ENCODE results near the gene ZFPL1.

ZFPL1 gene

GRCh38 chr11:65083834-65084597 is at the start of gene ZFPL1, which contains the start of gene CDCA5:
ZFPL1 (plus strand) TSS chr11:65084222; CDS start chr11:65084699, 477 bp downstream.
CDCA5 (minus strand) TSS chr11:65084040; CDS start chr11:65083978, 62 bp downstream.
- peak; percentile 96 for DNase-seq (ENCODE audit: low spot score)

- DNase-seq (ENCODE audit: low spot score) = no peak
Observed at GRCh38 chr11:65034423-65034822, 49.6 kb upstream of the ZFPL1 start.

GRCh38 chr11:65035579-65035978 is 48.4 kb upstream of the ZFPL1 start:
- no peak for DNase-seq (ENCODE audit: low spot score)

- no peak for DNase-seq (ENCODE audit: low spot score)
Observed at GRCh38 chr11:65036931-65037330, 47.1 kb upstream of the ZFPL1 start.

- DNase-seq (ENCODE audit: low spot score) = no peak
Observed at GRCh38 chr11:65040520-65040846, 43.5 kb upstream of the ZFPL1 start.

- DNase-seq (ENCODE audit: low spot score) = peak; percentile 97
Observed at GRCh38 chr11:65040847-65041622, 43.0 kb upstream of the ZFPL1 start, which contains the start of gene SAC3D1. SAC3D1 (plus strand) TSS chr11:65041210; CDS start chr11:65041293, 83 bp downstream.

GRCh38 chr11:65042891-65043290 is 41.1 kb upstream of the ZFPL1 start:
- no peak for DNase-seq (ENCODE audit: low spot score)

GRCh38 chr11:65043881-65044501 is 40.0 kb upstream of the ZFPL1 start:
- no peak for DNase-seq (ENCODE audit: low spot score)

GRCh38 chr11:65045061-65045460 is 39.0 kb upstream of the ZFPL1 start:
- DNase-seq (ENCODE audit: low spot score) = no peak

- DNase-seq (ENCODE audit: low spot score) = no peak
Observed at GRCh38 chr11:65045728-65046127, 38.3 kb upstream of the ZFPL1 start.

GRCh38 chr11:65047581-65048422 is 36.2 kb upstream of the ZFPL1 start:
- DNase-seq (ENCODE audit: low spot score) = no peak

GRCh38 chr11:65051398-65051858 is 32.6 kb upstream of the ZFPL1 start:
- no peak for DNase-seq (ENCODE audit: low spot score)

- DNase-seq (ENCODE audit: low spot score) = no peak
Observed at GRCh38 chr11:65053827-65054508, 30.1 kb upstream of the ZFPL1 start.

GRCh38 chr11:65055538-65055937 is 28.5 kb upstream of the ZFPL1 start:
- no peak for DNase-seq (ENCODE audit: low spot score)

GRCh38 chr11:65056999-65057398 is 27.0 kb upstream of the ZFPL1 start:
- DNase-seq (ENCODE audit: low spot score) = no peak

- DNase-seq (ENCODE audit: low spot score) = no peak
Observed at GRCh38 chr11:65057526-65057925, 26.5 kb upstream of the ZFPL1 start.

- DNase-seq (ENCODE audit: low spot score) = no peak
Observed at GRCh38 chr11:65058012-65058411, 26.0 kb upstream of the ZFPL1 start.

GRCh38 chr11:65058419-65059054 is 25.5 kb upstream of the ZFPL1 start, which contains the start of gene NAALADL1:
NAALADL1 (minus strand) TSS chr11:65058553; CDS start chr11:65058521, 32 bp downstream.
- DNase-seq (ENCODE audit: low spot score) = no peak

- no peak for DNase-seq (ENCODE audit: low spot score)
Observed at GRCh38 chr11:65059523-65059922, 24.5 kb upstream of the ZFPL1 start.
